Mesenchymal stem cell (in vitro differentiated cells and primary cell): ENCODE data around the gene MRPL18.

Experiments used
- DNase-seq: peaks from one replicate; pipeline ENCODE4 v3.0.0-alpha.2; 2013
- H2AFZ ChIP-seq: one replicate; pipeline ENCODE4 v1.6.1; 2013; ENCODE audit warnings: low read depth, mild to moderate bottlenecking, control low read depth, inconsistent platforms, low read length, moderate library complexity
- H2AK5ac ChIP-seq: 2 replicates; pipeline ENCODE4 v1.6.1; 2013; ENCODE audit warnings: low read length, moderate library complexity, mild to moderate bottlenecking, inconsistent platforms; ENCODE audit not compliant: severe bottlenecking
- H2BK120ac ChIP-seq: one replicate; pipeline ENCODE4 v1.6.1; 2013; ENCODE audit warnings: low read depth, mild to moderate bottlenecking, inconsistent platforms, low read length, moderate library complexity
- H2BK12ac ChIP-seq, 2 experiments: one replicate each; pipeline ENCODE4 v1.6.1; 2013; ENCODE audit warnings: inconsistent platforms in 2 of 2, low read length in 2 of 2, mild to moderate bottlenecking in 2 of 2, moderate library complexity in 2 of 2, control low read depth in 1 of 2
- H2BK15ac ChIP-seq: one replicate; pipeline ENCODE4 v1.6.1; 2013; ENCODE audit warnings: mild to moderate bottlenecking, low read depth, inconsistent platforms; ENCODE audit not compliant: poor library complexity, severe bottlenecking
- H2BK5ac ChIP-seq: 2 replicates; pipeline ENCODE4 v1.6.1; 2013; ENCODE audit warnings: low read depth, mild to moderate bottlenecking, low read length, control low read depth, inconsistent platforms; ENCODE audit not compliant: poor library complexity, severe bottlenecking
- H3K14ac ChIP-seq, 2 experiments: one replicate each; pipeline ENCODE4 v1.6.1; 2013; ENCODE audit warnings: inconsistent platforms in 2 of 2, low read length in 2 of 2, control low read depth in 1 of 2, mild to moderate bottlenecking in 1 of 2, moderate library complexity in 1 of 2
- H3K18ac ChIP-seq, 2 experiments: one replicate each; pipeline ENCODE4 v1.6.1; 2013; ENCODE audit warnings: inconsistent platforms in 2 of 2, low read length in 2 of 2, control low read depth in 1 of 2, low read depth in 1 of 2, mild to moderate bottlenecking in 1 of 2
- H3K23ac ChIP-seq, 2 experiments: one replicate each; pipeline ENCODE4 v1.6.1; 2013; ENCODE audit warnings: inconsistent platforms in 2 of 2, low read length in 2 of 2, mild to moderate bottlenecking in 2 of 2, moderate library complexity in 2 of 2, control low read depth in 1 of 2
- H3K27ac ChIP-seq: 2 replicates; pipeline ENCODE4 v1.5.1; 2013; ENCODE audit warnings: mild to moderate bottlenecking, moderate library complexity, low read length, control low read depth, inconsistent platforms; ENCODE audit not compliant: poor library complexity, severe bottlenecking
- H3K27me3 ChIP-seq, 2 experiments: 2 replicates each; pipeline versions ENCODE4 v1.6.1 to v1.7.0; 2013; ENCODE audit warnings: low read length in 2 of 2, mild to moderate bottlenecking in 2 of 2, moderate library complexity in 2 of 2, control low read depth in 1 of 2, inconsistent platforms in 1 of 2; ENCODE audit not compliant: control insufficient read depth in 1 of 2, insufficient read depth in 1 of 2
- H3K36me3 ChIP-seq, 2 experiments: 2 replicates each; pipeline versions ENCODE4 v1.6.1 to v1.7.0; 2013; ENCODE audit warnings: low read length in 2 of 2, control low read depth in 1 of 2, inconsistent platforms in 1 of 2, low read depth in 1 of 2, mild to moderate bottlenecking in 1 of 2; ENCODE audit not compliant: insufficient read depth in 2 of 2, control insufficient read depth in 1 of 2
- H3K4ac ChIP-seq, 2 experiments: one replicate each; pipeline ENCODE4 v1.6.1; 2013; ENCODE audit warnings: inconsistent platforms in 2 of 2, low read length in 2 of 2, mild to moderate bottlenecking in 2 of 2, moderate library complexity in 2 of 2, control low read depth in 1 of 2, low read depth in 1 of 2
- H3K4me1 ChIP-seq: 2 replicates; pipeline ENCODE4 v1.6.1; 2013; ENCODE audit warnings: low read depth, low read length, control low read depth; ENCODE audit not compliant: control insufficient read depth, insufficient read depth
- H3K4me2 ChIP-seq: 2 replicates; pipeline ENCODE4 v1.6.1; 2013; ENCODE audit warnings: low read length, mild to moderate bottlenecking, inconsistent platforms; ENCODE audit not compliant: poor library complexity, severe bottlenecking
- H3K4me3 ChIP-seq, 2 experiments: 2 replicates each; pipeline versions ENCODE4 v1.5.1 to v1.7.0; 2013; ENCODE audit warnings: low read length in 2 of 2, mild to moderate bottlenecking in 2 of 2, control low read depth in 1 of 2, low read depth in 1 of 2; ENCODE audit not compliant: insufficient read depth in 1 of 2
- H3K79me1 ChIP-seq: replicated peaks from 2 replicates; pipeline ENCODE4 v1.6.1; 2013; ENCODE audit warnings: mild to moderate bottlenecking, control low read depth, low read length, inconsistent platforms; ENCODE audit not compliant: poor library complexity, severe bottlenecking
- H3K9ac ChIP-seq: 2 replicates; pipeline ENCODE4 v1.7.0; 2013; ENCODE audit warnings: mild to moderate bottlenecking, low read length, moderate library complexity
- H3K9me3 ChIP-seq: 2 replicates; pipeline ENCODE4 v1.7.0; 2013; ENCODE audit warnings: mild to moderate bottlenecking, low read length; ENCODE audit not compliant: control insufficient read depth
- H4K8ac ChIP-seq: one replicate; pipeline ENCODE4 v1.6.1; 2013; ENCODE audit warnings: inconsistent platforms, mild to moderate bottlenecking, low read length, moderate library complexity
- H4K91ac ChIP-seq: one replicate; pipeline ENCODE4 v1.6.1; 2013; ENCODE audit warnings: mild to moderate bottlenecking, low read length, inconsistent platforms
- WGBS: methylation state at CpG from one replicate; pipeline ENCODE4 v1.1.7; 2013; ENCODE audit warnings: mixed read lengths; 5-methylcytosine and 5-hydroxymethylcytosine counted together

MRPL18 gene

GRCh38 chr6:159760602-159761057, 29.6 kb upstream of the MRPL18 start:
- Histone ChIP-seq H3K4me1 (peaks cover 21% of the 10 kb centered on the region), H2AK5ac (no peak overlapping the region), H3K18ac (no peak overlapping the region), H3K14ac (no peak overlapping the region), H3K9ac (peak overlapping the region; percentile 93), H2BK12ac (no peak overlapping the region), H3K9me3 (no peaks in the 10 kb centered on the region), H3K36me3 (peaks cover 29 to 61% of the 10 kb centered on the region in 2 experiments), H3K27me3 (no peaks in the 10 kb centered on the region), H3K4me3 (peak overlapping the region in 1 of 2 experiments; percentile 80), H2AFZ (no peak overlapping the region), H2BK120ac (no peak overlapping the region), H3K79me1 (peaks cover 13% of the 10 kb centered on the region), H3K4ac (no peak overlapping the region), H3K23ac (no peak overlapping the region), H4K91ac (no peak overlapping the region), H4K8ac (peak overlapping the region; percentile 66), H3K27ac (peak overlapping the region; percentile 91), H2BK15ac (no peak overlapping the region), H3K4me2 (no peak overlapping the region), H2BK5ac (no peak overlapping the region)
- DNase-seq = peak; percentile 64
- 11% methylated on average over 3 of the region's 3 CpGs for WGBS

- Histone ChIP-seq H3K4me2 (peak overlapping the region; percentile 67), H3K4me1 (peaks cover 21% of the 10 kb centered on the region), H4K8ac (peak overlapping the region; percentile 94), H3K27ac (peak overlapping the region; percentile 91), H2BK12ac (peak overlapping the region in 1 of 2 experiments; percentile 75), H3K79me1 (peaks cover 13% of the 10 kb centered on the region), H2AFZ (no peak overlapping the region), H2AK5ac (peak overlapping the region; percentile 99), H2BK5ac (peak overlapping the region; percentile 46), H3K36me3 (peaks cover 29 to 61% of the 10 kb centered on the region in 2 experiments), H3K4ac (peak overlapping the region; percentile 71 to 74), H3K4me3 (peak overlapping the region; percentile 80 to 92), H4K91ac (peak overlapping the region; percentile 90), H3K23ac (no peak overlapping the region), H2BK15ac (peak overlapping the region; percentile 68), H3K18ac (peak overlapping the region in 1 of 2 experiments; percentile 95), H3K14ac (no peak overlapping the region), H3K9ac (peak overlapping the region; percentile 93), H3K27me3 (no peaks in the 10 kb centered on the region), H3K9me3 (no peaks in the 10 kb centered on the region), H2BK120ac (peak overlapping the region; percentile 91)
- peak; percentile 39 for DNase-seq
- WGBS = 48% methylated on average over 37 of the region's 45 CpGs
Observed at GRCh38 chr6:159761129-159761872, 29.0 kb upstream of the MRPL18 start.

GRCh38 chr6:159761873-159762680, 28.2 kb upstream of the MRPL18 start, which contains the start of gene ACAT2:
TSS of gene ACAT2 (plus strand) at chr6:159762045. CDS start at chr6:159762088, 43 bp downstream.
- peaks cover 14% of the 10 kb centered on the region for H3K79me1 ChIP-seq
- peak within 1 kb of the TSS; percentile 68 for H2BK15ac ChIP-seq
- peak within 1 kb of the TSS; percentile 91 for H3K4me2 ChIP-seq
- peak; percentile 97 for DNase-seq
- H3K14ac ChIP-seq = peak within 1 kb of the TSS in 1 of 2 experiments; percentile 95
- peak within 1 kb of the TSS; percentile 94 for H4K8ac ChIP-seq
- H3K18ac ChIP-seq = peak within 1 kb of the TSS; percentile 95 to 97
- peak within 1 kb of the TSS; percentile 94 for H3K9ac ChIP-seq
- no peaks in the 10 kb centered on the region for H3K27me3 ChIP-seq
- peaks cover 23% of the 10 kb centered on the region for H3K4me1 ChIP-seq
- peak within 1 kb of the TSS; percentile 88 for H2BK5ac ChIP-seq
- peak within 1 kb of the TSS; percentile 91 for H3K27ac ChIP-seq
- WGBS = 12% methylated on average over 72 of the region's 76 CpGs
- peak within 1 kb of the TSS; percentile 88 to 98 for H3K4ac ChIP-seq
- peak within 1 kb of the TSS in 1 of 2 experiments; percentile 85 for H3K23ac ChIP-seq
- H2AFZ ChIP-seq = peak within 1 kb of the TSS; percentile 86
- peak within 1 kb of the TSS; percentile 90 for H4K91ac ChIP-seq
- no peaks in the 10 kb centered on the region for H3K9me3 ChIP-seq
- peak within 1 kb of the TSS; percentile 99 for H2AK5ac ChIP-seq
- peak within 1 kb of the TSS; percentile 92 for H2BK120ac ChIP-seq
- H3K4me3 ChIP-seq = peak within 1 kb of the TSS; percentile 91 to 92
- H2BK12ac ChIP-seq = peak within 1 kb of the TSS; percentile 47 to 75
- H3K36me3 ChIP-seq = peaks cover 29 to 61% of the 10 kb centered on the region in 2 experiments
